SK-N-MC (cell line): ENCODE measurements around the gene MAN2A2.

Source experiments
- DNase-seq: peaks from one replicate; pipeline ENCODE4 v3.0.0-alpha.2; 2011; ENCODE audit warnings: low read depth, low spot score
- H3K27ac ChIP-seq: fragments of 200-600 bp; sonication (generic); 2 replicates; pipeline ENCODE4 v1.5.1; 2016; ENCODE audit warnings: mixed run types
- H3K36me3 ChIP-seq: fragments of 200-600 bp; sonication (generic); 2 replicates; pipeline ENCODE4 v1.6.1; 2017; ENCODE audit warnings: antibody characterized with exemption, low read length, mixed read lengths; ENCODE audit not compliant: insufficient read depth
- H3K4me3 ChIP-seq: fragments of 200-600 bp; sonication (generic); 2 replicates; pipeline ENCODE4 v1.5.1; 2016
- H3K9ac ChIP-seq: fragments of 200-600 bp; sonication (generic); 2 replicates; pipeline ENCODE4 v1.8.0; 2017; ENCODE audit warnings: mixed run types, mixed read lengths; ENCODE audit not compliant: insufficient read length
- H3K9me3 ChIP-seq: fragments of 200-600 bp; sonication (generic); 2 replicates; pipeline ENCODE4 v1.6.1; 2017; ENCODE audit warnings: low read depth, mild to moderate bottlenecking, antibody characterized with exemption, low read length, moderate library complexity, mixed read lengths
- EZH2 ChIP-seq: fragments of 200-600 bp; sonication (generic); IDR thresholded peaks from one replicate; pipeline ENCODE4 v1.6.1; 2017; ENCODE audit warnings: antibody characterized with exemption
- FOXP2 ChIP-seq: optimal IDR thresholded peaks from 2 replicates; pipeline ENCODE3; 2011; ENCODE audit warnings: mild to moderate bottlenecking, moderate library complexity; ENCODE audit not compliant: insufficient read depth; ENCODE audit errors: extremely low read length, control extremely low read depth
- POLR2AphosphoS5 ChIP-seq: IDR thresholded peaks from 2 replicates; pipeline ENCODE4 v1.6.1; 2012; ENCODE audit warnings: mild to moderate bottlenecking, low read depth, low read length, borderline replicate concordance

The MAN2A2 gene

GRCh38 chr15:90884719-90885431 is 18.2 kb upstream of the MAN2A2 start:
- Histone ChIP-seq H3K36me3 (no peaks in the 10 kb centered on the region; the same call in 1 of the 2 replicates), H3K9me3 (no peaks in the 10 kb centered on the region), H3K27ac (no peak overlapping the region), H3K9ac (no peak overlapping the region), H3K4me3 (no peak overlapping the region)
- TF ChIP-seq POLR2AphosphoS5 (no peak), EZH2 (no peak), FOXP2 (no peak)
- DNase-seq = no peak

- TF ChIP-seq FOXP2 (no peak), POLR2AphosphoS5 (no peak), EZH2 (no peak)
- no peak overlapping the region for H3K4me3 ChIP-seq
- no peak for DNase-seq
- no peak overlapping the region for H3K27ac ChIP-seq
- H3K36me3 ChIP-seq = no peaks in the 10 kb centered on the region; the same call in 1 of the 2 replicates
- no peak overlapping the region for H3K9ac ChIP-seq
- H3K9me3 ChIP-seq = no peaks in the 10 kb centered on the region
Observed at GRCh38 chr15:90885432-90886290, 17.4 kb upstream of the MAN2A2 start.

- no peak for TF ChIP-seq EZH2
- TF ChIP-seq POLR2AphosphoS5 = no peak
- TF ChIP-seq FOXP2 = no peak
- H3K27ac ChIP-seq = no peak overlapping the region
- DNase-seq = no peak
- H3K9me3 ChIP-seq = no peaks in the 10 kb centered on the region
- no peak overlapping the region for H3K4me3 ChIP-seq
- H3K9ac ChIP-seq = no peak overlapping the region
- H3K36me3 ChIP-seq = no peaks in the 10 kb centered on the region; the same call in 1 of the 2 replicates
Observed at GRCh38 chr15:90886291-90886614, 16.8 kb upstream of the MAN2A2 start.

GRCh38 chr15:90887037-90887481 is 16.0 kb upstream of the MAN2A2 start:
- no peak for DNase-seq
- no peak overlapping the region for H3K27ac ChIP-seq
- H3K9me3 ChIP-seq = no peaks in the 10 kb centered on the region
- no peaks in the 10 kb centered on the region for H3K36me3 ChIP-seq
- no peak overlapping the region for H3K9ac ChIP-seq
- TF ChIP-seq POLR2AphosphoS5 (no peak), FOXP2 (no peak), EZH2 (no peak)
- H3K4me3 ChIP-seq = no peak overlapping the region

- no peak overlapping the region for H3K27ac ChIP-seq
- H3K9me3 ChIP-seq = no peaks in the 10 kb centered on the region
- no peaks in the 10 kb centered on the region for H3K36me3 ChIP-seq
- H3K4me3 ChIP-seq = no peak overlapping the region
- H3K9ac ChIP-seq = no peak overlapping the region
- no peak for TF ChIP-seq EZH2
- no peak for TF ChIP-seq POLR2AphosphoS5
- TF ChIP-seq FOXP2 = no peak
- DNase-seq = no peak
Observed at GRCh38 chr15:90889313-90889730, 13.8 kb upstream of the MAN2A2 start.

- H3K27ac ChIP-seq = no peak overlapping the region
- H3K36me3 ChIP-seq = no peaks in the 10 kb centered on the region
- no peak for TF ChIP-seq FOXP2
- H3K9me3 ChIP-seq = no peaks in the 10 kb centered on the region
- DNase-seq = no peak
- H3K9ac ChIP-seq = no peak overlapping the region
- H3K4me3 ChIP-seq = no peak overlapping the region
Observed at GRCh38 chr15:90889736-90890456, 13.2 kb upstream of the MAN2A2 start.

GRCh38 chr15:90890839-90891238 is 12.3 kb upstream of the MAN2A2 start:
- Histone ChIP-seq H3K9me3 (no peaks in the 10 kb centered on the region), H3K4me3 (no peak overlapping the region), H3K9ac (no peak overlapping the region), H3K27ac (no peak overlapping the region), H3K36me3 (no peaks in the 10 kb centered on the region)
- DNase-seq = no peak
- TF ChIP-seq EZH2 = no peak
- TF ChIP-seq FOXP2 = no peak
- no peak for TF ChIP-seq POLR2AphosphoS5

- no peaks in the 10 kb centered on the region for H3K36me3 ChIP-seq
- DNase-seq = no peak
- H3K9ac ChIP-seq = no peak overlapping the region
- H3K9me3 ChIP-seq = no peaks in the 10 kb centered on the region
- H3K4me3 ChIP-seq = no peak overlapping the region
- H3K27ac ChIP-seq = no peak overlapping the region
- no peak for TF ChIP-seq POLR2AphosphoS5
- TF ChIP-seq EZH2 = no peak
- TF ChIP-seq FOXP2 = no peak
Observed at GRCh38 chr15:90891346-90891949, 11.7 kb upstream of the MAN2A2 start.
